DLD1 (cell line): ENCODE measurements around the gene SMYD3.

Experiments used
- in situ Hi-C: cut with HindIII; loops from 2 replicates; pipeline ENCODE4 v1.10.0; 2017; ENCODE audit warnings: low sequenced_read_pairs

The SMYD3 gene

GRCh38 chr1:246471688-246472087 is 35.4 kb downstream of the SMYD3 start:
- in situ Hi-C loops, result no loop called here

DNA sequence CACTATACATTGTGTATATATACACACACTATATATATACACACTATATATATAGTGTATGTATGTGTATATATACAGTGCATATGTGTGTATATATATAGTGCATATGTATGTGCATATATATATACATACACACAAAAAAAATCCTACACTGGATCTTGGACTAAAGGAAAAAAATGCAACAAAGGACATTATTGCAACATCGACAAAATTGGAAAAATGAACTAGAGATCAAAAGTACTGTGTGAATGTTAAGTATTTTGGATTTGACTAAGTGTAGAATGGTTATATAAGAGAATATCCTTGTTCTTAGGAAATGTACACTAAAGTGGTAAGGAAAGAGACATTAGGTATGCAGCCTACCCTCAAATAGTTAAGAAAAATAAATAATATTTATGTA is 36.5 kb downstream of the SMYD3 start:
- in situ Hi-C loops, result no loop called here

- in situ Hi-C loops, result no loop called here
Measured at GRCh38 chr1:246462986-246463385, 44.1 kb downstream of the SMYD3 start.

DNA sequence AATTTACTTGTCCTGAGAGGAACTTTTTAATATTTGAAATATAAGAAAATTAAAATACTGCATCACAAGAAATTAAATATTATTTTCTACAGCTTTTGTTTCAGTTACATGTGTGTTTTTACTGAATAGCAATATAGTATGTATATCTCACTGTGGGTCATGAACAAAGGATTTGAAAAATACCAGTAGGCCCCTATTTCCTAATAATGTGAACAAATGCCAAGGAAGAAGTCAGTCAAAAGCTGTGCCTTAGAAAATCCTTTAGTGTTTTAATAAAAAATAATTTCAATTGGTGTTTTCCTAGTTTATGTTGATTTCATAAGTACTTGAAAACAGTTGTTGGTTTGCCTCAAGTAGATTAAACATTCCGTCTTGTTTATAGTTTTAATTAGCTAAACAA is 46.7 kb downstream of the SMYD3 start:
- in situ Hi-C loops, result no loop called here

GRCh38 chr1:246459221-246459620 is 47.9 kb downstream of the SMYD3 start:
- in situ Hi-C loops, result no loop called here

GRCh38 chr1:246455476-246455875 is 51.6 kb downstream of the SMYD3 start:
- in situ Hi-C loops, result no loop called here

GRCh38 chr1:246454655-246455054 is 52.4 kb downstream of the SMYD3 start:
- in situ Hi-C loops, result no loop called here

DNA sequence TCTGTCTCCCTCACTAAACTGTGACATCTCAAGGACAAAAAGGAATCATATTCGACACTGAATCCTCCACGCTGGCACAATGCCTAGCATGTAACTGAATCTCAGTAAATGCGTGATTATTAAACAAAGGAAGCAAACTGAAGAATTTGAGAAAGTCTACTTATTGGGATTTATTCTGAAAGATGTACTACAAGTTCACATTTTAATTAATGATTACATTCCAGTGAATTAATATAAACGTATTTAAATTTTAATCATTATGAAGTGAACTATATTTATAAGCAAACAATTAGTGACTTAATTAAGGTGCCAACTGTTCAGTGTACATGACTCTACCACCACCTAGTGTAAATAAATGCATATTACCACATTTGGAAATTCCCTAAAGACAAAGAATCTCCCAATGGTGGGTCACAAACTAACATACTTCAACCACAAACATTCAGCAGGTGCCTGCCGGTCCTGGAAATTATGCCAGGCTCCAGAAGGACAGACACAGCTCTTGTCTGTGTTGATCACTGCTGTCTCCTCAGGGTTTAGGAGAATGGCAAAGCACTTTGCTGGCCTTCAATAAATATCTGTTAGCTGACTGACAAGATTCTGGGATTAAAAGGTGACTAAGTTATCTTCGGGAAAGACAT is 56.3 kb downstream of the SMYD3 start:
- in situ Hi-C loops, result no loop called here

DNA sequence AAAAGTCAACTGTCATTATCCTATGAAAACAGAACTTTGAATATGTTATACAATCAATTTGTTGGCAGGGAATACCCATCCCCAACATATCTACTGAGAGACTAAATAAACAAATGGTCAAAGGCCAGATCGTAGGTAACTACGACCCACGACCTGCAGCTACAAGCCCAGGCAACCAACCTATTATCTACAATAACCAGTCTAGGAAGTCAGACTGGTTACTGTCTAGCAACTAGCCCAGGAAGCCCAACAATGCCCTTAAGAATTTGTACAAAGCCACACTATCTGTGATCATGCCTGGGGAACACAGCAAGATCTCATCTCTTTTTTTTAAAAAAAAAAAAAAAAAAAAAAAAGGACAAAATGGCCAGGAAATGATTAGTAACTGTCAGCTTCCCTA is 58.7 kb downstream of the SMYD3 start:
- in situ Hi-C loops, result no loop called here

DNA sequence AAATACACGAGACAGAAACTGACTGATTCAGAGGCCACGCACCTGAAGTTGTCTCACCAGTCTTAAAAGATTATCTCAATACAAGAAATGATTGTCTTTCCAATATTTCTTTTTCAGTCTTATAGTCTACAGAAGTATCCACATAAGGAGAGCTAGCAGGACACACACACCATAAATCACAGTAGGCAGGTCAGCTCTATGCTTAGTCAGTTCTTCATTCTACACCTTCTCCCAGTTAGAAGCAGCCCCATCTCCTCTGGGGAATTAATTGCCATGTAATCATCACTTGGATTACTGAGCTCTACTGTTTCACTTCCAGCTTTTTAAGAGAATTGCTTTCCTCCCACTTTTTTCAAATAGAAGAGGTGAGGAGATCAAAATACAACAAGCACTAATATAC is 59.6 kb downstream of the SMYD3 start:
- in situ Hi-C loops, result no loop called here

GRCh38 chr1:246445503-246445902 is 61.6 kb downstream of the SMYD3 start:
- in situ Hi-C loops, result no loop called here

- in situ Hi-C loops, result no loop called here
Measured at GRCh38 chr1:246444617-246445016, 62.5 kb downstream of the SMYD3 start.

- in situ Hi-C loops, result no loop called here
Measured at GRCh38 chr1:246437961-246438360, 69.1 kb downstream of the SMYD3 start.

- in situ Hi-C loops, result no loop called here
Measured at GRCh38 chr1:246435421-246436041, 71.5 kb downstream of the SMYD3 start.

DNA sequence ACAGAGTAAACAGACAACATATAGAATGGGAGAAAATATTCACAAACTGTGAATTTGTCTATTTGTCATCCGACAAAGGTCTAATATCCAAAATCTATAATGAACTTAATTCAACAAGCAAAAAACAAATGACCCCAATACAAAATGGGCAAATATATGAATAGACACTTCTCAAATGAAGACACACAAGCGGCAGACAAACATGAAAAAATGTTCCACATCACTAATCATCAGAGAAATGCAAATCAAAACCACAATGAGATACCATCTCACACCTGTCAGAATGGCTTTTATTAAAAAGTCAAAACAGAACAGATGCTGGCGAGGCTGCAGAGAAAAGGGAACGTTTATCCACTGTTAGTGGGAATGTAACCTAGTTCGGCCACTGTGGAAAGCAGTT is 72.7 kb downstream of the SMYD3 start:
- in situ Hi-C loops, result no loop called here

GRCh38 chr1:246428542-246429308 is 78.4 kb downstream of the SMYD3 start:
- in situ Hi-C loops, result no loop called here

- in situ Hi-C loops, result no loop called here
Measured at GRCh38 chr1:246427611-246428010, 79.5 kb downstream of the SMYD3 start.

DNA sequence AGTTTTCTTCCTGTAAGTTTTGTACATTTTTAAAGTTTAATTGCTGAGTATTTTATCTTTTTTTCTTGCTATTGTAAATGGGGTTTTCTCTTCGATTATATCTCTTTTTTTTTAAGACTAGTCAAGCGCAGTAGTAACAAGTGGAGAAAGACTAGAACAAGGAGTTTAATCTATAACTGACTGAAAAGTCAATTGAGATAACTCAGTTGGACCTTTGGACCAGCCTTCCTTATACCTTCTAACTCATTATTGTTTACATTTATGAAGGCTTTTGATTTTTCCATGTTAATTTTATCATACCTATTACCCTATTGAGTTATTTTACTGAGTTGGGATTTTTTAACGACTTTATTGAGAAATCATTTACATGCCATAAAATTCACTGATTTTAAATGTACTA is 81.2 kb downstream of the SMYD3 start:
- in situ Hi-C loops, result no loop called here

- in situ Hi-C loops, result no loop called here
Measured at GRCh38 chr1:246425139-246425794, 81.8 kb downstream of the SMYD3 start.

DNA sequence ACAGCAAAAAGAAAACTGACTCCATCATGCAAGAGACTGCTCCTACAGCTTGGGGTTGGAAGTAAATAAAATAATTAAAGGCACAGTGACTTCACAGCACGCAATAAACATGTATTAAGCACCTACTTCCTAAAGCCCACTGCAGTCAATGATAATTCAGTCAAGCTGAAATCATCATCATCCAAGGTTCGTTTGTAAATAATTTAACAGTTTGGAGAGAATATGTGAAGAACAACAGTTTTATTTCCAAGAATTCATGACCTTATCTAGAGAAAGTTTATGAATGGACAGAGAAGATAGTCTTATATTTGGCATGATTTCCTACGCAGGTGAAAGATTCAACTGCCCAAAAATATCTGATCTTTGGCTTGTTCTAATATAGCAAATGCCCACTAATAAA is 86.8 kb downstream of the SMYD3 start:
- in situ Hi-C loops, result no loop called here

- in situ Hi-C loops, result no loop called here
Measured at GRCh38 chr1:246418565-246419312, 88.3 kb downstream of the SMYD3 start.
